ENCODE measurements around the gene LYST. TPM values are rescaled to one million over a fixed set of nuclear protein-coding genes. Genes with fewer than 3 reads are reported as not detected.
A peak's percentile ranks its signal among the peaks of the same experiment; 100 is the strongest.

LYST gene
- total and polyA plus RNA-seq, 2 of the 4 experiments (the other 2 are of a cell fraction), result 2.2 to 7.2 TPM

GRCh38 chr1:235834620-235835019 is 32.1 kb downstream of the LYST start:
- H3K9me3 ChIP-seq (ENCODE audit: control insufficient read depth, insufficient read depth, low read length), result no peaks in the 10 kb centered on the region

More at GRCh38 chr1:235834620-235835019, 32.1 kb downstream of the LYST start:
- Histone ChIP-seq H2BK5ac (ENCODE audit: low read depth, low read length, poor library complexity, severe bottlenecking) (no peak overlapping the region), H3K4me3 (ENCODE audit: insufficient read depth, low read depth, low read length) (no peak overlapping the region), H3K79me1 (ENCODE audit: low read depth in 1 of 2, low read length in 2 of 2) (peaks cover 0 to 7% of the 10 kb centered on the region in 2 experiments; a peak in 2 of 4 replicates), H3K36me3 (ENCODE audit: control insufficient read depth, insufficient read depth, low read length) (no peaks in the 10 kb centered on the region), H3K18ac (ENCODE audit: low read depth, low read length) (no peak overlapping the region), H4K91ac (ENCODE audit: insufficient read depth, low read depth, low read length) (no peak overlapping the region), H2AK9ac (replicated peaks; ENCODE audit: low read depth, low read length, poor library complexity) (no peak overlapping the region), H3K4me1 (ENCODE audit: control insufficient read depth, insufficient read depth, low read length) (peaks cover 2% of the 10 kb centered on the region; the same call in 1 of the 2 replicates), H4K8ac (ENCODE audit: low read depth in 2 of 2, low read length in 2 of 2) (no peak overlapping the region), H2AK5ac (ENCODE audit: low read depth, low read length) (peak overlapping the region; percentile 34; the same call in 1 of the 2 replicates), H3K4ac (ENCODE audit: low read depth, low read length) (no peak overlapping the region), H3K27me3 (ENCODE audit: control insufficient read depth, insufficient read depth, low read length) (no peaks in the 10 kb centered on the region), H3K9me1 (ENCODE audit: insufficient read depth, low read length) (no peaks in the 10 kb centered on the region), H2BK15ac (ENCODE audit: low read depth, low read length) (no peak overlapping the region), H4K20me1 (ENCODE audit: insufficient read depth, low read length) (no peaks in the 10 kb centered on the region), H3K27ac (ENCODE audit: insufficient read depth, low read length) (no peak overlapping the region), H2AFZ (replicated peaks; ENCODE audit: low read length, poor library complexity) (no peak overlapping the region), H2BK120ac (ENCODE audit: low read depth, low read length) (no peak overlapping the region), H3K9ac (ENCODE audit: low read depth, low read length) (no peak overlapping the region), H3K56ac (ENCODE audit: extremely low read depth, insufficient read depth, low read length) (no peak overlapping the region), H3K4me2 (ENCODE audit: low read depth, low read length) (no peak overlapping the region), H3K23ac (ENCODE audit: low read depth, low read length) (no peak overlapping the region), H4K5ac (ENCODE audit: low read depth, low read length) (no peak overlapping the region), H3K14ac (replicated peaks; ENCODE audit: low read depth, low read length) (no peak overlapping the region), H2BK20ac (ENCODE audit: low read depth, low read length) (no peak overlapping the region)
- no CpG with 5 or more reads among the region's 6 CpGs for WGBS, 2 experiments (ENCODE audit: extremely low coverage in 2 of 2, insufficient read length in 1 of 2)
- no peak for ATAC-seq (ENCODE audit: low read depth)
- intact Hi-C loops (cut with micrococcal nuclease) (loop anchor here (5.0 kb wide), 1 partner anchor 68 kb away; no protein-coding TSS in a partner anchor), in situ Hi-C loops (cut with MboI; ENCODE audit: low sequenced_read_pairs) (no loop called here), dilution Hi-C loops (cut with HindIII; ENCODE audit: low sequenced_read_pairs, unreplicated experiment) (no loop called here)
- POLR2A ChIA-PET (ENCODE audit: unreplicated experiment), result no interaction called here
- TF ChIP-seq USF2 (IDR thresholded peaks at IDR 0.05; ENCODE audit: low read depth, low read length) (no peak), RCOR1 (IDR thresholded peaks at IDR 0.05; ENCODE audit: insufficient replicate concordance, low read length) (no peak), FOS (IDR thresholded peaks at IDR 0.05; ENCODE audit: low read depth, low read length) (no peak), RFX5 (IDR thresholded peaks at IDR 0.05; ENCODE audit: low read depth, low read length) (no peak), CTCF (conservative IDR thresholded peaks at IDR 0.05; ENCODE audit: low read depth, low read length) (no peak), MXI1 (IDR thresholded peaks at IDR 0.05; ENCODE audit: borderline replicate concordance, low read depth, low read length) (no peak), BHLHE40 (IDR thresholded peaks at IDR 0.05; ENCODE audit: low read depth, low read length) (no peak)
- CTCF ChIA-PET, result interaction anchor here (0.6 kb wide), 1 partner anchor 9 kb away, joined by 3 read pairs; no protein-coding TSS in a partner anchor
- DNase-seq, result no peak
- no TSS peak for BruUV-seq (replicated peaks)

All from IMR-90 (cell line).